HG02623 (cell line): ENCODE data around the gene TAS2R40.
A peak's percentile ranks its signal among the peaks of the same experiment; 100 is the strongest.

Experiments used
- ATAC-seq: cut with Tn5 transposase; IDR thresholded peaks from one replicate; pipeline ENCODE4 v1.9.1; 2021; ENCODE audit warnings: moderate library complexity; ENCODE audit not compliant: unreplicated experiment

Gene TAS2R40

DNA sequence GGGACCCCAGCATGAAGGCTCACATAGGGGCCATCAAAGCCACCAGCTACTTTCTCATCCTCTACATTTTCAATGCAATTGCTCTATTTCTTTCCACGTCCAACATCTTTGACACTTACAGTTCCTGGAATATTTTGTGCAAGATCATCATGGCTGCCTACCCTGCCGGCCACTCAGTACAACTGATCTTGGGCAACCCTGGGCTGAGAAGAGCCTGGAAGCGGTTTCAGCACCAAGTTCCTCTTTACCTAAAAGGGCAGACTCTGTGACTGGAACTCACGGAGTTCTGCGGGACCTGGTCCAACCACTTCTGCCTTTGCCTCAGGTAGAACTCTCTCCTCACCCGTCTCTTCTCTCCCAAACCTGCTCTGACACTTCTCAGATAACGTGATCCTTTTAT is 945 bp downstream of the TAS2R40 start:
- no peak for ATAC-seq

DNA sequence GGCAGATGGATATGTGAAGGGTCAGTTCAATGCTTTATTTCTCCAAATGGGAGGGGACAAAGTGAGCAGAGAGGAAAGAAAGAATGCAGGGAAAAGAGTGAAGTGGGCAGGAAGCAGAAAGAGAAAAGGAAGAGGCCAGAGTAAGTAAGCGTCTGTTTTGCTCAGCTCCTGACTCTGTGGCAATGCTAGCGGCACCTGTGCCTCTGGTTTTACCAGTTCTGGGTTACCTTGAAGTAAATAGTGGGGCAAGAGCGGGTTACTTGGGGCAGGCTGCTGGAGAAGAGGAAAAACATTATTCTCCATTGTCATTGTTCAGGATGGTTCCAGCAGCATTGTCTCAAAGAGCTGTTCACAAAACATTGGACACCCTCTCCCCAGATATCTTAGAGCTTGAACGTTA is 1.9 kb downstream of the TAS2R40 start:
- ATAC-seq: no peak

DNA sequence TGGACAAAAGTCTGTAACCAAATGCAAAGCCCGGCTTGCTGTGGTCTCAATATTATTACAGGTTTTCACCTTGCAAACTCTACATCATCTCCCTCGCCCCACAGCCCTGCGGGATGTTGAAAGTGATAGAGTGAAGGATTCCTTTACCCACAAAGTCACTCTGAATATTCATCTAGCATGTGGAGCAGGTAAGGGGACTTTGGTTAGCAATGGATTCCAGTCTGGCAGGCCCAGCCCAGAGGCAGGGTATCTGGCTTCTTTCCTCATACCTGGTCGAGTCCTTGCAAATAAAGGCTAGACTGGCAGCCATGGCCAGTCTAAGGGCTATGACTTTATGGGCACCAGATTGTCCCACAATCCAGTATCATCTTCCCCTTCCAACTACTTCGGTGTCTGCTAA is 3.2 kb downstream of the TAS2R40 start:
- no peak for ATAC-seq

DNA sequence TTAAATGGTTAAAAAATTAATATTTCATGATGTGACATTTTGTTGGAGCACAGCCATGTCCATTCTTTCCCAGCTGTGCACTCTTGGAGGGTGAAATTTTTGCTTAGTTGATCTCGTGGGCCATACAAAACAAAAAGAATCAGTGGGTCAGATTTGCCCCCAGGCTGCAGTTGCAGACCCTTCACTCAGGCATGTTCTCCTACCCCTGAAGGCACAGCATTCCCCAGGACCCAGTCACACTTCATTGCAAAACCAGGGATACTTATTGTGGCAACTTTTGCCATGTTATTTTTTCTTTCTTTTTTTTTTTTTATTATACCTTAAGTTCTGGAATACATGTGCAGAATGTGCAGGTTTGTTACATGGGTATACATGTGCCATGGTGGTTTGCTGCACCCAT is 6.0 kb downstream of the TAS2R40 start:
- no peak for ATAC-seq

DNA sequence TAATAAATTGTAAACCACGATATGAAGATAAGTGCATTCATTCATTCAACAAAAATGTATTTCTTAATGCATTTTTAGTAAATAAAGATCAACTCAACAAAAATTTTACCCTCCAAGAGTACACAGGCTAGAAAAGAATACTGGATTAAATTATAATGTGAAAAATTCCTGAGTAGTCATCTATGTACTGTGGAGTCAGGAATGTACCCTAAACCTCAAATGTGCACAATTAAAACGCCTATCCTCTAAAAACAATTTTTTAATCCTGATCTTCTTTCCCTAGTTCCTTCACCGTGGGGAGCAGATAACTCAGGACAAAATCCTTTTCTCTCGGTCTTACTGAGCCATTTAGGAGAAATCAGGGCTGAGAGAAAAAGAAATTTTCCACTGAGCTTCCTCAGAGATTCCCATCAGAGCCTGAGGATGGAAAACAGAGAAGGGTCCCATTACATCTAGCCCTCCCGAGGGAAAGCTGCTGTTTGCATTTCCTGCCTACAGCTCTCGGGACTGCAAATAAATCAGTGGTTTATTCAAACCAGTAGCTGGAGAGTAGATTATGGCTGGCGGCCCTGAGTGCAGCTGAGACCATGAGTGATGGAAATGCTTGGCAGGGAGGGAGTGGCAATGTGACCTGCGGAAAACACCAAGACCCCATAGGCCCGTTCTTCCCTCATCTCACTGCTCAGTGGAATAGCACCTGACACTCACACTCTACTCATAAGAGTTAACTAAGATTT is 7.4 kb downstream of the TAS2R40 start:
- ATAC-seq: no peak

DNA sequence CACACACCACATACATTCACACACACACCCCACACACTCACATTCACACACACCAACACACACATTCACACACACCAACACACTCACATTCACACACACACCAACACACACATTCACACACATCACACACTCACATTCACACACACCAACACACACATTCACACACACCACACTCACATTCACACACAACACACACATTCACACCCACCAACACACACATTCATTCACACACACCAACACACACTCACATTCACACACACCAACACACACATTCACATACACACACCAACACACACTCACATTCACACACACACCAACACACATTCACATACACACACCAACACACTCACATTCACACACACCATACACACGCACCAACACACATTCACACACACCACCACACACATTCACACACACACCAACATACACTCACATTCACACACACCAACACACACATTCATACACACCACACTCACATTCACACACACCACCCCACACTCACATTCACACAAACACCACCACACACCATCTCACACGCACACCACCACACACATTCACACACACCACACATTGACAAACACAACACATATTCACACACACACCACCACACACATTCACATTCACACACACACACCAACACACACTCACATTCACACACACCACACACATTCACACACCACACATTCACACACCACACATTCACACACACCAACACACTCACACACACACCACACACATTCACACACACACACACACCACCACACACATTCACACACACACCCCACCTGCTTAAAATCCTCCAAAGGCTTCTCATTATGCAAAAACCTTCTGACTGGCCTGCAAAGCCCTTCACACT is 9.0 kb downstream of the TAS2R40 start:
- no peak for ATAC-seq

DNA sequence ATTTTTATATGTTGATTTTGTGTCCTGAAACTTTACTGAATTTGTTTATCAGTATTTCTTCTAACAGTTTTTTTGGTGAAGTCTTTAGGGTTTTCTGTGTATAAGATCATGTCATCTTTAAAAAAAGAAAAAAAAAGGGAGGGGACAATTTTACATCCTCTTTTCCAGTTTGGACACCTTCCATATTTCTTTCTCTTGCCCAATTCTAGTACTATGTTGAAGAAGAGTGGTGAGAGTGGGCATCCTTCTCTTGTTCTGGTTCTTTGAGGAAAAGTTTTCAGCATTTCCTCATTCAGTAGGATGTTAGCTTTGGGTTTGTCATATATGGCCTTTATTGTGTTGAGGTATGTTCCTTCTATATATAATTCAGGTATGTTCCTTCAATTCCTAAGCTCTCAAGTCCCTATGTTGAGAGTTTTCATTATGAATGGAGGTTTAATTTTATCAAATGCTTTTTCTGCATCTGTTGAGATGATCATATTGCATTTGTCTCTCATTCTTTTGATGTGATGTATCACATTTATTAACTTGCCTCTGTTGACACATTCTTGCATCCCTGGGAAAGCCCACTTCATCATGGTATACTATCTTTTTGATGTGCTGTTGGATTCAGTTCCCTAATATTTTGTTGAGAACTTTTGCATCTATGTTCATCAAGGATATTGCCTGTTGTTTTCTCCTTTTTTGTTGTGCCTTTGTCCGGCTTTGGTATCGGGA is 12.1 kb downstream of the TAS2R40 start:
- ATAC-seq: no peak

DNA sequence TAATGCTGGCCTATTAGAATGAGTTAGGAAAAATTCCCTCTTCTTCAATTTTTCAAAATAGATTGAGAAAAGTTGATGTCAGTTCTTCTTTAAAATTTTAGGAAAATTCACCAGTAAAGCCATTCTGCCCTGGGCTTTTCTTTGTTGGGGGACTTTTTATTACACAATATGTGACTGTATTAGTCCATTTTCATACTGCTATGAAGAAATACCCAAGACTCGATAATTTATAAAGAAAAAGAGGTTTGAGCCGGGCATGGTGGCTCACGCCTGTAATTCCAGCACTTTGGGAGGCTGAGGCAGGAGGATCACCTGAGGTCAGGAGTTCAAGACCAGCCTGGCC is 12.7 kb downstream of the TAS2R40 start:
- no peak for ATAC-seq

DNA sequence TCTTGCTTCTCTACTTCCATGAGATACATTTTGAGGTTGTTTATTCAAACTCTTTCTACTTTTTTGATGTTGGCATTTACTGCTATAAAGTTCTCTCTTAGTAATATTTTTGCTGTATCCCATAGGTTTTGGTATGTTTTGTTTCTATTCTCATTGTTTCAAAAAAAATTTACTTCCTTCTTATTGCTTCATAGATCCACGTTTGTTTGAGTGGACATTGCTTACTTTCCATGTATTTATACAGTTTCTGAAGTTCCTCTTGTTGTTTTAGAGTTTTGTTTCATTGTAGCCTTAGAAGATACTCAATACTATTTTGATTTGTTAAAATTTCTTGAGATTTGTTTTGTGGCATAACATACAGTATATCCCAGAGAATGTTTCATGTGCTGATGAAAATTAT is 13.7 kb downstream of the TAS2R40 start:
- no peak for ATAC-seq

DNA sequence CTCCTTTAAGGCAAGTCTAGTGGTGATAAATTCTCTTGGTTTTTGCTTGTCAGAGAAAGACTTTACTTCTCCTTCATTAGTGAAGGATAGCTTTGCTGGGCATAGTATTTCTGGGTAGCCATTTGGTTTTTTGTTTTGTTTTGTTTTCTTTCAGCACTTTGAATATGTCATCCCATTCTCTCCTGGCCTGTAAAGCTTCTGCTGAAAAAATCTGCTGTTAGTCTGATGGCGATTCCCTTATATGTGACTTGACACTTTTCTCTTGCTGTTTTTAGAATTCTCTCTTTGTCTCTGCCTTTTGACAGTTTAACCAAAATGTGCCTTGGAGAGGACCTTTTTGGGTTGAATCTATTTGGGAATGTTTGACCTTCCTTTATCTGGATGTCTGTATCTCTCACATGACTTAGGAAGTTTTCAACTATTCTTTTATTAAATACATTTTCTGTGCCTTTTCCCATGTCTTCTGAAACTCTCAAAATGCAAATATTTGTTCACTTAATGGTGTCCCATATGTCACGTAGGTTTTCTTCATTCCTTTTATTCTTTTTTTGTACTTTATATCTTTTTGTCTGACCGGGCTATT is 14.7 kb downstream of the TAS2R40 start:
- no peak for ATAC-seq

DNA sequence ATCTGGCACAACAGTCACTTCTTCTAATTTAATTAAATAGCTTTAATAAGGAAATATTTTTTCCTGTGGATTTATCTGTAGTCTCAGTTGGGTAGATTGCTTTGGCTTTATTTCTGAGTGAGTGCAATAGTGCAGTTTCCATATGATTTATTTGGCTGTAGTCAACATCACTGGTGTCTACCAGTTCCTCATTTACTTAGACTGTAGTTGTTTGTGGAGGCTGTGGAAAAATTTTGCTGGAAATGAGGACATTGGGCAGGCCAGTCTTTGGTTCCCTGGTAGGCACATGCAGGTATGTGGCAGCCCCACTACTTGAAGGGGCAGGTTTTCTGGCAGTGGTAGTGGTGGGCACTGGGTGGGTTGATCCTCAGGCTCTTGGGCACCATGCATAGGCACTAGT is 15.5 kb downstream of the TAS2R40 start:
- ATAC-seq: no peak

DNA sequence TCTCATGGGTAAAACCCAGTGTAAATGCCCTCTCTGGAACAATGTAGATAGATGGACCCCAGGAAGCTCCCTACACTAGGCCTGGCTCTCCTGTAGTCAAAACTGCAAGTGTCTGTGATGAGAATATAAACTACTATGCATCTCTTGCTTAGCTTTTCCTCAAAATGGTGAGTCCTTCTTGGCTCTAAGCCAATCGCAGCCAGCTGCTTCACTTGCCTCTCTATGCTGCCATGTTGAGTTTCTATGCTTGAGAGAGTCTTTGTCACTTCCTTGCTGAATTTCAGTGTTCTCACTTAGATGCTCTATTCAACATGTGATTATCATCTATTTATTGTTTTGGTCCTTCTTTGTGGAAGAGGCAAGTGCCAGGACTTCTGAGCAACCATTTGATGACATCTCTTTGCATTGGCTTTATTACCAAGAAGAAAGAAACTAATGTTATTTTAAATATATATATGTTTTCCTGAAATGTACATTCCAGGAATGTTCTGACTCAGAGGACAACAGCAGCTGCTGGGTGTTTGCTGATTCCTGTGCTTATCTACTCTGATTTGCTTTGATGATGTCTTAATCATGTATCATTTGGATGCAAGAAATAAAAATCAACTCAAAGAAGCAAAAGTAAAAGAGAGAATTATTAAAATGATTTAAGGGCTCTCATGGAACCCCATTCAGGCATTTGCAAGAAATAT is 16.6 kb downstream of the TAS2R40 start:
- no peak for ATAC-seq

DNA sequence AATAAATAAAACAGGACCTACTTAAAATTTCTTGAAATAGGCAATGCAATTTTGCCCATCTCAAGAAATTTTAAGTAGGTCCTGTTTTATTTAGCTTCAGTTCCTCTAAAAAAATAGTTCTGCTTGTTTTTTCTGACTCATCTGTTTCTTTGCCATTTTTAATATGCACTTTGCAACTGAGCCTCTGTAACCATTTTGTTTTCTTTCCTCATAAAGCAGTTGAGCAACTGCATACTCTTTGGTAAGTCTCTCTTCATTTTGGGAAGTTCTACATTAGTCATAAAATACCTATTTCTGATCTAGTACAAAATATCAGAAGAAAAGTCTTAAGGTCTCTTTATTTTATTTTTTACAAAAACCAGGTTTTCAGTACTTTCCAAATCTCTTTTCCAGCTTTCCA is 18.0 kb downstream of the TAS2R40 start:
- no peak for ATAC-seq

DNA sequence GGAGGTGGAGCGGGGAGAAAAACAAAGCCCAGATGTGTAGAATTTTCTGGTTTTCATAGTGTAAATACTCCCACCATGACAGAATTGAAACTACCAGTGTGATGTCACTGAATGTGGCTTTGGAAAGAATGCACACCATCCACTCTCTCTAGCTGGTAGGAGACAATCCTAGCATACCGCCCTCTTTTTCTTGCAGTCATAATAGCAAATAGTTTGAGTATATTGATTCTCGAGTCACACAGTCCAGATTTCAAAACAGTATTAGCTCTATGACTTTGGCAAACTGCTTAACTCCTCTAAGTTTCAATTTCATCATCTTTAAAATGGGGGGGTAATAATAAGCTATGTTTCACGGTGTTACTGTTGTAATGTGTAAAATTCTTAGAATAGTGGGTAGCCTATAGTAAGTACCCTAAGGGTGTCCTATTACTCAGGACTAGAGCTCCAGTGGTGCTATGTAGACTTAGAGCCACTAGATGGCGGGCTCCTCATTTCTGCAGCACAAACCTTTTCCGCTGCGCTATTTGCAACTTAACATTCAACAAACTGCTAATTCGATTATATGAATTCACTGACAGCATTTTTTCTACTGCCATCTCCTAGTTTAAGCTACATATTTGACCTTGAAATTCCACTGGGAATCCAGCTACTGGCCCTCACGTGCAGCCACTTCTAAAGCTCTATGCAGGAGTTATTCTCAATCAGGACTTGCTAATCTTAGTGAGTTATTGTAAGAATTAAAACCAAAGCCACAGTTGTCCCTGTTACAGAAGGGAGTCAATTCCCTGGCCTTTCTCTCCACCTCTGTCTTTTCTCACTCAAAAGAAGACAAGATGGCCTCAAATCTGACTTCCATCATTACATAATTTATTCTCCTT is 18.7 kb downstream of the TAS2R40 start:
- ATAC-seq: peak; percentile 97

DNA sequence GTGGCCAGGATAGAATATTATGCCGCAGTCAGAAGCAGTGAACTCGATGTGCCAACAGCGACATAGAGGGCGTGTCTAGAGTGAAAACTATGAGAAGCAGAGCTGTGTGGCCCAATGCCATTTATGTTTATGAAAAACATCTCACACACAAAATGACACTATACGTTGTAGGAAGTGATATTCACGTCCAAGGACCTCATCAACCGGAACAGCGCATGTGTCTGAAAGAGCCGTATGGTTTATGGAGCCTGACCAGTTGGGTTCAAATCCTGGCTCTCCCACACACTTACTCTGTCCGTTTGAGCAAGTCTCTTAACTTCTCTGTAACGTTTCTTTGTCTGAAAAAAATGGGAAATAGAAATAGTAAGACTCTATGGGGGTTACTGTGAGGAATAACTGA is 20.5 kb downstream of the TAS2R40 start:
- no peak for ATAC-seq

DNA sequence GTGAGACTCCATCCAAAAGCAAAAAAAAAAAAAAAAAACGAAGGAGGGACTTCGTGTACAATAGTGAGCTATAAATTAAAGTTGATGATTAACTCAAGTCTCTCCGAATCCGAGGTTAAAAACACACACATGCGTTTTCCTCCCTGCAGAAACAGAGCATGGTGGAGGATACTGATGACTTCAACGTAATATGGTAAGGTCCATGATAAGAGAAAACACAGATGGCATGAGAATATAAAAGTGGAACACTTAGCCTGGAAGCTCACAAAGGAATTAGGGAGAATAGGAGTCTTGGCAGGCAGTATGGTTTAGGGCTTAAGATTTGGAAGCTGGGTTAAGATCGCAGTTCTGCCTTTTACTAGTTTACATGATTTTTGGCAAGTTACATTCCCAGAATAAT is 21.3 kb downstream of the TAS2R40 start:
- ATAC-seq: no peak

DNA sequence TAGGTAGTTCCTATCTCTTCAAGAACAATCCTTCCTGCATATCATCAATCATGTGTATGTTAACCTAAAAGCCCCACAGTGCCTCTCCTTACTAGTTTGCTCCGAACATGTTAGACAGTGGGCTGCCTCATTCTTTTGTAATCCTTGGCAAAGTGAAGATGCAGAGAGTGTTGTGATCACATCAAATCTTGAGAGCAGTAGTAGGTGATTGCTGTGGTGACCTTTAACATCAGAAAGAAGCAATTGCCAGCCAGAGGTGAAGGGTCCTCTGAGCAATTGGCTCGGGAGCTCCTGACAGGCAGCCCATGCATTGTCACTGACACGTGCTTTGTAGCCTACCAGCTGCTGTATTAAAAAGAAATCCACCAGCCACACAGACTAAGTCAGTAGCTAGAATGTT is 21.8 kb downstream of the TAS2R40 start:
- ATAC-seq: no peak

DNA sequence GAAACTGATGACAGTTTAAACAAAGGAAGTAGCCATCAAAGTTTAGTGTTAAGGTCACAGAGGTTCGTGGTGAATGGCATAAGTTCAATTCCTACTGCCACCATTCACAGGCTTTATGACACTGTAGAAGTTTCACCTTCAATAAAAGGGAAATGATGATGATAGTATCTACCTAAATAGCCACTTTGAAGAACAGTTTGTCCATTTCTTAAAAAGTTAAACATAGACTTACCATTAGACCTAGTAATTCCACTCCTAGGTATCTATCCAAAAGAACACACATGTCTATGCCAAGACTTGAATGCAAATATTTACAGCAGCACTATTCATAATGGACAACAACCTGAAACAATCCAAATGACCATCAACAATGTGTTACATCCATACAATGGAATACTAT is 22.5 kb downstream of the TAS2R40 start:
- no peak for ATAC-seq

DNA sequence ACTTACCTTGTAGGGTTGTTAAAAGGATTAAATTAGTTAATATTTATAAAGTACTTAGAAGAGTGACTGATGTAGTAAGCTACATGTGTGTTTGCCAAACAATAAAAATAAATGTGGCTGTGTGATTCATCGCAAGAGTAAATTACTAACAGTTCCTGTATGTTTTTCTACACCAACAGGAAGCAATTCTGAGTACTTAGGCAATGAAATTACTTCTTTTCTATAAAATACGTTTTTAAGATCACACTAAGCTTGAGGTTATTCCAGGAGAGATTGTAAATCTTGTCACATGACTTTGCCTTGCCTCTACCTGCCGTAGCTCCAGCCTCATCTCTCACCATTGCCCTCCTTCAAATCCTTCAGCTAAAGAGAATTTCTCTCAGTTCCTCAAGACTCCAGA is 23.3 kb downstream of the TAS2R40 start:
- ATAC-seq: no peak

DNA sequence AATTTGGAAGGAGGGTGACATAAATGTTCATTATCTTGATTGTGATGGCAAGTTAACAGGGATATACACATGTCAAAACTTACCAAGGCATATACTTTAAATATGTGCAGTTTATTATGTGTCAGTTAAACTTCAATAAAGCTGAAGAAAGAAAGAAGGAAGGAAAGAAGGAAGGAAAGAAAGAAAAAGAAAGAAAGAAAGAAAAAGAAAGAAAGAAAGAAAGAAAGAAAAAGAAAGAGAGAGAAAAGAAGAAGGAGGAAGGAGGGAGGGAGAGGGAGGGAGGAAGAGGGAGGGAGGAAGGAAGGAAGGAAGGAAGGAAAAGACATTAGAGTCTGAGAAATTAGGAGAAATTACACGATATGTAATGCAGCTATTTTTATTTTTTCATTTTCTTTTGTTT is 25.5 kb downstream of the TAS2R40 start:
- ATAC-seq: no peak
